Mesothelial cell of epicardium (in vitro differentiated cells): ENCODE measurements around the gene DOCK4. TPM values are rescaled to one million over a fixed set of nuclear protein-coding genes. Genes with fewer than 3 reads are reported as not detected.
"Not testable (repeated sequence)": the region's sequence is repeated elsewhere in the genome, so short reads cannot be mapped to it uniquely, and the experiment has no call there.

Source experiments
- DNase-seq, 2 experiments: peaks; one replicate each; pipeline ENCODE4 v3.0.0; 2021; ENCODE audit warnings: low spot score in 2 of 2; ENCODE audit not compliant: unreplicated experiment in 2 of 2
- H3K27ac Mint-ChIP-seq: 2 replicates; pipeline ENCODE4 v1.8.0; 2021; ENCODE audit warnings: mixed read lengths
- H3K27me3 Mint-ChIP-seq: 2 replicates; pipeline ENCODE4 v1.8.0; 2021; ENCODE audit warnings: low read depth, mixed read lengths
- H3K36me3 Mint-ChIP-seq: 2 replicates; pipeline ENCODE4 v1.8.0; 2021; ENCODE audit warnings: mixed read lengths
- H3K4me1 Mint-ChIP-seq: 2 replicates; pipeline ENCODE4 v1.8.0; 2021; ENCODE audit warnings: mixed read lengths
- H3K4me3 Mint-ChIP-seq: 2 replicates; pipeline ENCODE4 v1.8.0; 2021; ENCODE audit warnings: mild to moderate bottlenecking, moderate library complexity, mixed read lengths
- H3K9me3 Mint-ChIP-seq: 2 replicates; pipeline ENCODE4 v1.8.0; 2021; ENCODE audit warnings: mixed read lengths
- CTCF ChIP-seq: fragments of 200-600 bp; sonication (generic); IDR thresholded peaks from one replicate; pipeline ENCODE4 v1.5.0; 2021; ENCODE audit warnings: antibody characterized with exemption; ENCODE audit not compliant: unreplicated experiment
- total RNA-seq: library from RNA; stranded (reverse); gene quantifications from 3 replicates; pipeline ENCODE4 v1.2.1, GENCODE V29; 2021

Gene DOCK4
- total RNA-seq, 1 donor from 2014 or later, result 27.7 TPM

- Mint-ChIP-seq H3K36me3 (peaks cover 12% of the 10 kb centered on the region), H3K4me3 (no peak overlapping the region), H3K27ac (no peak overlapping the region), H3K27me3 (no peaks in the 10 kb centered on the region), H3K9me3 (peaks cover 10% of the 10 kb centered on the region), H3K4me1 (no peaks in the 10 kb centered on the region)
- no peak for DNase-seq
- no peak for TF ChIP-seq CTCF
Measured at GRCh38 chr7:111919631-111920179, 286.5 kb downstream of the DOCK4 start.

- TF ChIP-seq CTCF, result no peak
- Mint-ChIP-seq H3K4me3 (no peak overlapping the region), H3K36me3 (peaks cover 12% of the 10 kb centered on the region), H3K4me1 (no peaks in the 10 kb centered on the region), H3K9me3 (peaks cover 8% of the 10 kb centered on the region), H3K27ac (no peak overlapping the region), H3K27me3 (no peaks in the 10 kb centered on the region)
- no peak for DNase-seq
Measured at GRCh38 chr7:111919164-111919563, 287.0 kb downstream of the DOCK4 start.

- TF ChIP-seq CTCF, result no peak
- Mint-ChIP-seq H3K27me3 (no peaks in the 10 kb centered on the region), H3K4me1 (no peaks in the 10 kb centered on the region), H3K4me3 (no peak overlapping the region), H3K9me3 (peaks cover 4% of the 10 kb centered on the region), H3K27ac (no peak overlapping the region), H3K36me3 (peaks cover 10% of the 10 kb centered on the region)
- no peak for DNase-seq
Measured at GRCh38 chr7:111918461-111918860, 287.7 kb downstream of the DOCK4 start.

GRCh38 chr7:111917404-111917803 lies 288.8 kb downstream of the DOCK4 start:
- H3K27ac Mint-ChIP-seq, DNase-seq: not testable (repeated sequence)

GRCh38 chr7:111914291-111914690 lies 291.9 kb downstream of the DOCK4 start:
- no peak for DNase-seq
- no peak for TF ChIP-seq CTCF
- H3K4me3 Mint-ChIP-seq, result no peak overlapping the region
- no peaks in the 10 kb centered on the region for H3K9me3 Mint-ChIP-seq
- H3K36me3 Mint-ChIP-seq, result peaks cover 4% of the 10 kb centered on the region
- no peaks in the 10 kb centered on the region for H3K27me3 Mint-ChIP-seq
- H3K4me1 Mint-ChIP-seq, result peaks cover 3% of the 10 kb centered on the region
- H3K27ac Mint-ChIP-seq, result no peak overlapping the region

More at GRCh38 chr7:111917404-111917803, 288.8 kb downstream of the DOCK4 start:
- H3K9me3 Mint-ChIP-seq, H3K36me3 Mint-ChIP-seq, H3K4me3 Mint-ChIP-seq, H3K27me3 Mint-ChIP-seq, H3K4me1 Mint-ChIP-seq: not testable (repeated sequence)

GRCh38 chr7:111911166-111911961 lies 294.8 kb downstream of the DOCK4 start:
- no peak for DNase-seq
- H3K36me3 Mint-ChIP-seq, result peaks cover 17% of the 10 kb centered on the region
- H3K27me3 Mint-ChIP-seq, result no peaks in the 10 kb centered on the region
- no peak for TF ChIP-seq CTCF
- H3K9me3 Mint-ChIP-seq, result no peaks in the 10 kb centered on the region
- peaks cover 3% of the 10 kb centered on the region for H3K4me1 Mint-ChIP-seq
- no peak overlapping the region for H3K4me3 Mint-ChIP-seq
- peak overlapping the region; percentile 5 for H3K27ac Mint-ChIP-seq
